Neural progenitor cell (in vitro differentiated cells): ENCODE data around the gene PIP5K1B. TPM values are rescaled to one million over a fixed set of nuclear protein-coding genes. Genes with fewer than 3 reads are reported as not detected.

Experiments
- DNase-seq: peaks from one replicate; pipeline ENCODE4 v3.0.0-alpha.2; 2016; ENCODE audit warnings: low spot score
- H2AFZ ChIP-seq: fragments of 200-600 bp; sonication (generic); replicated peaks from 2 replicates; pipeline ENCODE4 v1.6.1; 2016; ENCODE audit warnings: antibody characterized with exemption
- H3F3A ChIP-seq: fragments of 200-600 bp; sonication (generic); 2 replicates; pipeline ENCODE4 v1.6.1; 2016; ENCODE audit warnings: antibody characterized with exemption, low read depth
- H3K27ac ChIP-seq: fragments of 200-600 bp; sonication (generic); 2 replicates; pipeline ENCODE4 v1.5.1; 2016; ENCODE audit warnings: mild to moderate bottlenecking
- H3K27me3 ChIP-seq: fragments of 200-600 bp; sonication (generic); 2 replicates; pipeline ENCODE4 v1.6.1; 2016; ENCODE audit warnings: mild to moderate bottlenecking, moderate library complexity
- H3K36me3 ChIP-seq: fragments of 200-600 bp; sonication (generic); 2 replicates; pipeline ENCODE4 v1.5.1; 2016
- H3K4me1 ChIP-seq: fragments of 200-600 bp; sonication (generic); 2 replicates; pipeline ENCODE4 v1.6.1; 2016; ENCODE audit warnings: mixed run types
- H3K4me2 ChIP-seq: fragments of 200-600 bp; sonication (generic); 2 replicates; pipeline ENCODE4 v1.6.1; 2016
- H3K4me3 ChIP-seq: fragments of 200-600 bp; sonication (generic); 2 replicates; pipeline ENCODE4 v1.5.1; 2016
- H3K79me2 ChIP-seq: fragments of 200-600 bp; sonication (generic); 2 replicates; pipeline ENCODE4 v1.6.1; 2016; ENCODE audit warnings: low read depth
- H3K9ac ChIP-seq: fragments of 200-600 bp; sonication (generic); 2 replicates; pipeline ENCODE4 v1.6.1; 2016
- H3K9me3 ChIP-seq: fragments of 200-600 bp; sonication (generic); 2 replicates; pipeline ENCODE4 v1.5.1; 2016; ENCODE audit warnings: low read depth
- H4K20me1 ChIP-seq: fragments of 200-600 bp; sonication (generic); 2 replicates; pipeline ENCODE4 v1.6.1; 2016; ENCODE audit warnings: low read depth
- H3K27ac Mint-ChIP-seq: 3 replicates; pipeline ENCODE4 v1.8.0; 2021; ENCODE audit warnings: mixed read lengths
- H3K27me3 Mint-ChIP-seq: 2 replicates; pipeline ENCODE4 v1.8.0; 2022; ENCODE audit warnings: low read depth, mild to moderate bottlenecking, inconsistent platforms, moderate library complexity, mixed read lengths; ENCODE audit not compliant: insufficient read depth
- H3K36me3 Mint-ChIP-seq: 3 replicates; pipeline ENCODE4 v1.8.0; 2021; ENCODE audit warnings: mixed read lengths
- H3K4me1 Mint-ChIP-seq: 3 replicates; pipeline ENCODE4 v1.8.0; 2021; ENCODE audit warnings: mixed read lengths
- H3K4me3 Mint-ChIP-seq: 3 replicates; pipeline ENCODE4 v1.8.0; 2021; ENCODE audit warnings: mild to moderate bottlenecking, moderate library complexity, mixed read lengths
- H3K9me3 Mint-ChIP-seq: 3 replicates; pipeline ENCODE4 v1.8.0; 2020; ENCODE audit warnings: mixed read lengths
- EZH2 ChIP-seq: fragments of 200-600 bp; sonication (generic); IDR thresholded peaks from 2 replicates; pipeline ENCODE4 v1.6.1; 2017; ENCODE audit warnings: antibody characterized with exemption, mild to moderate bottlenecking, moderate library complexity
- EZH2phosphoT487 ChIP-seq: fragments of 200-600 bp; sonication (generic); IDR thresholded peaks from 2 replicates; pipeline ENCODE4 v1.6.1; 2017; ENCODE audit warnings: antibody characterized with exemption
- total RNA-seq: library from RNA; depleted of rRNA; stranded (reverse); fragments of >200 nt; gene quantifications from 2 replicates; pipeline ENCODE4 v1.2.3, GENCODE V29; 2015; ENCODE audit warnings: low replicate concordance
- TF ChIP-seq, protein P1 (sequence below): fragments of 200-600 bp; sonication (generic); IDR thresholded peaks from 2 replicates; pipeline ENCODE4 v1.5.1; 2017; ENCODE audit warnings: antibody characterized with exemption, mild to moderate bottlenecking

The PIP5K1B gene
- total RNA-seq, 1 donor from 2014 or later: 3.2 TPM

DNA sequence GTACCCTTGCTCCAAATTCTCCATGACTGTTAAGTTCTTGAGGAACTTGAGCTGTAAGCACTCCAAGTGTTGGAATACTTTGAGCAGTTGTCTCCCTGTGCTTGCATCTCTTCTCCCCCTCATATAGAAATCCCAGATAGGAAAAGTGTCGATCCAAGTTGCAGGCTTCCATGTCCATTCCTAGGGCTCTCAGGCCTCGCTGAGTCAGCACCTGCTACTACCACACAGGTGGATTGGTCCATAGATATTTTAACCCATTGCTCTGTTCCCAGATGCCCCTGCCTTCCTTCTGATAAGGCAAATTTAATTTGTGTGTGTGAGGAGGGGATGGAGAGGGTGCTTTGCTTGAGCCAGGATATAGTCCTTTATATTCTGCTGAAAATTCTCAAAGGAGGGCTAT, 95.8 kb downstream of the PIP5K1B start:
- no peaks in the 10 kb centered on the region for H4K20me1 ChIP-seq
- no peak for DNase-seq
- Mint-ChIP-seq H3K36me3 (no peaks in the 10 kb centered on the region), H3K4me1 (peaks cover 4% of the 10 kb centered on the region), H3K9me3 (no peaks in the 10 kb centered on the region), H3K27me3 (peaks cover 2% of the 10 kb centered on the region), H3K27ac (no peak overlapping the region), H3K4me3 (no peak overlapping the region)
- H3K27ac ChIP-seq: no peak overlapping the region
- no peaks in the 10 kb centered on the region for H3F3A ChIP-seq
- H3K9me3 ChIP-seq: no peaks in the 10 kb centered on the region
- H2AFZ ChIP-seq: no peak overlapping the region
- H3K36me3 ChIP-seq: no peaks in the 10 kb centered on the region
- H3K9ac ChIP-seq: no peak overlapping the region
- TF ChIP-seq, protein P1, sequence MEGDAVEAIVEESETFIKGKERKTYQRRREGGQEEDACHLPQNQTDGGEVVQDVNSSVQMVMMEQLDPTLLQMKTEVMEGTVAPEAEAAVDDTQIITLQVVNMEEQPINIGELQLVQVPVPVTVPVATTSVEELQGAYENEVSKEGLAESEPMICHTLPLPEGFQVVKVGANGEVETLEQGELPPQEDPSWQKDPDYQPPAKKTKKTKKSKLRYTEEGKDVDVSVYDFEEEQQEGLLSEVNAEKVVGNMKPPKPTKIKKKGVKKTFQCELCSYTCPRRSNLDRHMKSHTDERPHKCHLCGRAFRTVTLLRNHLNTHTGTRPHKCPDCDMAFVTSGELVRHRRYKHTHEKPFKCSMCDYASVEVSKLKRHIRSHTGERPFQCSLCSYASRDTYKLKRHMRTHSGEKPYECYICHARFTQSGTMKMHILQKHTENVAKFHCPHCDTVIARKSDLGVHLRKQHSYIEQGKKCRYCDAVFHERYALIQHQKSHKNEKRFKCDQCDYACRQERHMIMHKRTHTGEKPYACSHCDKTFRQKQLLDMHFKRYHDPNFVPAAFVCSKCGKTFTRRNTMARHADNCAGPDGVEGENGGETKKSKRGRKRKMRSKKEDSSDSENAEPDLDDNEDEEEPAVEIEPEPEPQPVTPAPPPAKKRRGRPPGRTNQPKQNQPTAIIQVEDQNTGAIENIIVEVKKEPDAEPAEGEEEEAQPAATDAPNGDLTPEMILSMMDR: no peak
- H3K4me3 ChIP-seq: no peak overlapping the region
- H3K79me2 ChIP-seq: no peaks in the 10 kb centered on the region
- H3K4me2 ChIP-seq: no peak overlapping the region
- no peaks in the 10 kb centered on the region for H3K27me3 ChIP-seq
- H3K4me1 ChIP-seq: no peaks in the 10 kb centered on the region

DNA sequence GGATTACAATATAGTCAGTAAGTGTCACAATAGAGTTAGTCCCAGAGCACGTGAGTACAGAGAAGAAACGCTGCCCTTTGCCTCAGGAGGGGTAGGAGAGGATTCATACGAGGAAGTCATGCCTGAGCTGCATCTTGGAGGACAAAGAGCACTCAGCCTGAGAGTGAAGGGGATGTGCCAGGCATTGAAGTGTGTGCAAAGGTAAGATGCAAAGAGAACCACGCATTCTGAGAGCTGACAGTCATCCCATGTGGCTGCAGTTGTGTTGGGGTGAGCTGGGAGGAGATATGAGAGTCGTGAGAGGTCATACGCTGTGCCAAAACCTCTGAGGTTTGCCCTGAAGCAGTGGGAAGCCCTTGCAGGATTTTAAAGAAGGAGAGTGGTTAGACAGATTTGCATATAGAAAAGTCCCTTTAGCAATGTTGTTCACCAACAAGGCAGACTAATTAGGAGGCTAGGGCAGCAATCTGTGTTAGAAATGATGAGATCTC, 97.5 kb downstream of the PIP5K1B start:
- Histone ChIP-seq H3K9ac (no peak overlapping the region), H3K27ac (no peak overlapping the region), H3K9me3 (no peaks in the 10 kb centered on the region), H3K4me3 (no peak overlapping the region), H3K27me3 (no peaks in the 10 kb centered on the region), H3K4me1 (peaks cover 7% of the 10 kb centered on the region), H3F3A (no peaks in the 10 kb centered on the region), H3K79me2 (no peaks in the 10 kb centered on the region), H4K20me1 (no peaks in the 10 kb centered on the region), H3K36me3 (no peaks in the 10 kb centered on the region), H2AFZ (no peak overlapping the region), H3K4me2 (no peak overlapping the region)
- H3K36me3 Mint-ChIP-seq: no peaks in the 10 kb centered on the region
- H3K27me3 Mint-ChIP-seq: no peaks in the 10 kb centered on the region
- H3K4me3 Mint-ChIP-seq: no peak overlapping the region
- no peaks in the 10 kb centered on the region for H3K9me3 Mint-ChIP-seq
- H3K27ac Mint-ChIP-seq: no peak overlapping the region
- DNase-seq: no peak
- peaks cover 19% of the 10 kb centered on the region for H3K4me1 Mint-ChIP-seq
- TF ChIP-seq EZH2: no peak
- TF ChIP-seq, protein P1: no peak
- no peak for TF ChIP-seq EZH2phosphoT487

DNA sequence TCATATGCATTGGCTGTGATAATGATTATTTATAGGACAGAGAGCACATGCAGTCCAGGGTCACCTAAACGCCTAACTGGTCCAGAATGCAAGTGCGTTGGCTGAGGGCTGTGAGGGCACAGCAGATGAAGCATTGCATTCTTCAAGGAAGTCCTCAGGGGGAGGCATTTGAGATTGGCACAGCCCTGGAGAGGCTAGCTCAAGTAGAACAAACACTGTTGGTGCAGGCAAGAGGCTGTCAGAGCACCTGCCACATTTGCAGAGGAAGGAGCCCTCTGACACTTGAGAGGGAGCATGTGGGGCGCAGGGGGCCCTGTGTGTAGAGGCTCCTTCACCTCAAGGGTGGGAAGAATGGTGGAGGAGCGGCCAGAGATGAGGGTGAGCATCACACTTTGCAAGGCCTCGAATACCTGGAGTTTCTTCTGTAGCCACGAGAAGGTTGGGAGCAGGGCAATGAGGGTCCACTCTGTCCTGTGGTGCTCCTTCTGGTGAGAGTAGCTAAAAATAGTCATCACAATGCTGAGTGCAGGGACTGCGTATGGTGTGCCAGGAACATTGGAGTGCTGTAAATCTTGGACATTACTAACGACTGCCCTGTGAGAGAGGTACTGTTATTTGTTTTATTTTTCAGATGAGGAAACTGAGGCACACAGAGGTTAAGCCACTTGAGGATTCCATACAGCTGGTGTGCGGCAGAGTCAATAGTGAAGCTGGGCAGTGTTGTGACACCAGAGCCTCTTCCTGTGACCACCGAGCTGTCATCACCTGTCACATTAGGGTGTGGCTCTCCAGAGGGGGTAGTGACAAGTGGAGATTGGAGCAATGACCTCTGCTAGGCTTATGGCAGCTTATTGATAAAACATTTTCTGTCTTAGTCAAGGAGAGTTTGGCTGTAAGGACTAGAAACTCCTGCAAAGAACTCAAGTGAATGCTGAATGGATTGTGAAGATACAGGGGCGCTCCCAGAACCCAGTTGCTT, 100.2 kb downstream of the PIP5K1B start:
- no peaks in the 10 kb centered on the region for H4K20me1 ChIP-seq

More for the DNA sequence above, 100.2 kb downstream of the PIP5K1B start:
- no peak for DNase-seq
- no peak for TF ChIP-seq EZH2phosphoT487
- TF ChIP-seq, protein P1: no peak
- Histone ChIP-seq H3K4me3 (no peak overlapping the region), H3K36me3 (no peaks in the 10 kb centered on the region), H3K79me2 (no peaks in the 10 kb centered on the region), H2AFZ (no peak overlapping the region), H3K4me1 (peaks cover 8% of the 10 kb centered on the region), H3K9ac (no peak overlapping the region), H3F3A (no peaks in the 10 kb centered on the region), H3K27ac (no peak overlapping the region), H3K27me3 (no peaks in the 10 kb centered on the region), H3K4me2 (no peak overlapping the region), H3K9me3 (no peaks in the 10 kb centered on the region)
- Mint-ChIP-seq H3K36me3 (no peaks in the 10 kb centered on the region), H3K4me1 (peaks cover 31% of the 10 kb centered on the region), H3K27ac (no peak overlapping the region), H3K4me3 (no peak overlapping the region), H3K9me3 (no peaks in the 10 kb centered on the region), H3K27me3 (no peaks in the 10 kb centered on the region)
